Thymus (tissue), 11 donors: ENCODE measurements around the gene UBE2M. TPM values are rescaled to one million over a fixed set of nuclear protein-coding genes. Genes with fewer than 3 reads are reported as not detected.

ENCODE experiments used
- DNase-seq, 9 donors: peaks; one replicate each; pipeline ENCODE4 v3.0.0-alpha.2; 2013; ENCODE audit warnings: low spot score in 9 of 9, low read depth in 6 of 9, missing footprints in 1 of 9
- H3K27ac ChIP-seq, 2 donors: one replicate each; pipeline ENCODE4 v1.5.1; 2013; ENCODE audit warnings: control low read depth in 1 of 2, low read depth in 1 of 2, low read length in 1 of 2, mild to moderate bottlenecking in 1 of 2, moderate library complexity in 1 of 2
- H3K27me3 ChIP-seq, 2 donors: one replicate each; pipeline ENCODE4 v1.5.1; 2013; ENCODE audit warnings: low read length in 1 of 2; ENCODE audit not compliant: control insufficient read depth in 2 of 2, insufficient read depth in 1 of 2
- H3K36me3 ChIP-seq, 2 donors: one replicate each; pipeline ENCODE4 v1.5.1; 2013; ENCODE audit warnings: low read length in 1 of 2, mild to moderate bottlenecking in 1 of 2, moderate library complexity in 1 of 2; ENCODE audit not compliant: control insufficient read depth in 2 of 2, insufficient read depth in 2 of 2
- H3K4me1 ChIP-seq, 2 donors: one replicate each; pipeline ENCODE4 v1.5.1; 2013; ENCODE audit warnings: low read length in 2 of 2; ENCODE audit not compliant: control insufficient read depth in 2 of 2, insufficient read depth in 2 of 2
- H3K4me3 ChIP-seq, 2 donors: one replicate each; pipeline ENCODE4 v1.5.1; 2013; ENCODE audit warnings: low read length in 2 of 2, control low read depth in 1 of 2, mild to moderate bottlenecking in 1 of 2
- H3K9me3 ChIP-seq, 2 donors: one replicate each; pipeline ENCODE4 v1.5.1; 2013; ENCODE audit warnings: low read length in 1 of 2, mild to moderate bottlenecking in 1 of 2; ENCODE audit not compliant: control insufficient read depth in 2 of 2, insufficient read depth in 1 of 2
- WGBS: extraction: QIAGEN DNeasy Blood & Tissue Kit; methylation state at CpG from one replicate; pipeline ENCODE4 v1.1.7; 2013; 5-methylcytosine and 5-hydroxymethylcytosine counted together
- polyA plus RNA-seq: library from polyadenylated mRNA; stranded (reverse); fragments of 200-250 nt; gene quantifications from one replicate; pipeline ENCODE4 v1.2.3, GENCODE V29; 2013
- total RNA-seq: library from RNA; stranded (reverse); fragments of 120-200 nt; gene quantifications from one replicate; pipeline ENCODE4 v1.2.4, GENCODE V29; 2013
- donor health status: healthy.

UBE2M gene
- total and polyA plus RNA-seq, 2 donors, result 33.3 to 43.9 TPM

DNA sequence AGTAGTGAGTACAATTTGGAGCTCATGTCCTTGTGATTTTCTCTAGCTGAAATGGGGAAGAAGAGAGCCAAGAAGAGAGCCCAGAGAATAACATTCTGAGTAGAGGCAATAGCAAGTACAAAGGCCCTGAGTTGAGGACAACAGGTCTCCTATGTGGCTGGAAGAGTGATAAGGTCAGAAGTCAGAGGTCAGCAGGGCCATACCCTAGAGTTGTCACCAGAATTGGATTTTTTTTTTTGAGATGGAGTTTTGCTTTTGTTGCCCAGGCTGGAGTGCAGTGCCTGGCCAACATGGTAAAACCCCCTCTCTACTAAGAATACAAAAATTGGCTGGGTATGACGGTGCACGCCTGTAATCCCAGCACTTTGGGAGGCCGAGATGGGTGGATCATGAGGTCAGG lies 22.6 kb downstream of the UBE2M start:
- no peak for DNase-seq
- Histone ChIP-seq H3K27ac (no peak overlapping the region), H3K36me3 (no peaks in the 10 kb centered on the region), H3K27me3 (peaks cover 3 to 9% of the 10 kb centered on the region in 2 donors), H3K9me3 (peaks cover 0 to 3% of the 10 kb centered on the region in 2 donors), H3K4me1 (peaks cover 4 to 17% of the 10 kb centered on the region in 2 donors), H3K4me3 (no peak overlapping the region)
- WGBS, result 96% methylated on average over 3 of the region's 3 CpGs

DNA sequence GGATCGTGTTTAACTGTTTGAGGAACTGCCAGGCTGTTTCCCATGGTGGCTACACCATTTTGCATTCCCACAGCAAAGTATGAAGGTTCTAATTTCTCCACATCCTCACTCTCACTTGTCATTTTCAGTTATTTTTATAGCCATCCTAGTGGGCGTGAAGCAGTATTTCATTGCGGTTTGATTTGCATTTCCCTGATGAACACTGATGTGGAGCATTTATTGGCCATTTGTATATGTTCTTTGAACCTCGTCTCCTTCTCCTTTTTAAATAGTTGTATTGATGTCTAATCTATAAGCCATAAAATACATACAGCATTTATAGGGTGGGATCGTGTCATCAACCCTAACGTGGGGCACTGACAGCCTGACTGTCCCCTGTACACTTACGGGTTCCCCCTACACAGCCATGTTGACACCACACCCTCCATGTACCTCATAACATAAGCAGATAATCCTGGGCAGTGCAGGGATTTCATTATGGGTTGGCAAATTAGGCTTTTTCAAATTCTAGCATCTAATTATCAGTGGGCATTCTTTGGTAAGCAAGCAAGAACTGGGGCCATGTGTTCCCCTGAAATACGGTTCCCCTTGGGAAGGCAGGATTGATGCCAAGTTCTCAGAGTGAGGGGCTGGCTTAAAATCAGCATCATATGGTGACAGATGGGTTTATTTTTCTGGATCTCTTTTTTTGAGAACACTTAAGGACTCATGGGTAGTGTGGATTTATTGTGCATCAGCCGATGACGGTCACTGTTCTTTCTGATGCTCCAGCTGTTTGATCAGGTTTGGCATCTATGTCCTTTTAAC lies 27.2 kb downstream of the UBE2M start:
- 92% methylated on average over 10 of the region's 10 CpGs for WGBS
- Histone ChIP-seq H3K27me3 (no peaks in the 10 kb centered on the region), H3K9me3 (no peaks in the 10 kb centered on the region), H3K4me1 (no peaks in the 10 kb centered on the region), H3K36me3 (no peaks in the 10 kb centered on the region), H3K4me3 (no peak overlapping the region), H3K27ac (no peak overlapping the region)
- DNase-seq, result no peak

DNA sequence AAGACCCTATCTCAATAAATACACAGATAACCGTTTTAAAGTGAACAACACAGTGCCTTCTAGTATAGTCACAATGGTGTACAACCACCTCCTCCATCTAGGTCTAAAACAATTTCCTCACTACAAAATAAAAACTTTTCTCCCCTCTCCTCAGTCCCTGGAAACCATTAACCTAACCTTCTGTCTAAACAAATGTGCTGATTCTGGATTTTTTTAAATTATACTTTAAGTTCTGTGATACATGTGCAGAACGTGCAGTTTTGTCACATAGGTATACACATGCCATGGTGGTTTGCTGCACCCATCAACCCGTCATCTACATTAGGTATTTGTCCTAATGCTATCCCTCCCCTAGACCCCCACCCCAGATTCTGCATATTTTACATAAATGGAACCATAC lies 29.0 kb downstream of the UBE2M start:
- H3K27ac ChIP-seq, result no peak overlapping the region
- H3K4me1 ChIP-seq, result no peaks in the 10 kb centered on the region
- no peaks in the 10 kb centered on the region for H3K9me3 ChIP-seq
- H3K4me3 ChIP-seq, result no peak overlapping the region
- no peak for DNase-seq
- WGBS, result 96% methylated on average over 3 of the region's 3 CpGs
- no peaks in the 10 kb centered on the region for H3K27me3 ChIP-seq
- no peaks in the 10 kb centered on the region for H3K36me3 ChIP-seq

DNA sequence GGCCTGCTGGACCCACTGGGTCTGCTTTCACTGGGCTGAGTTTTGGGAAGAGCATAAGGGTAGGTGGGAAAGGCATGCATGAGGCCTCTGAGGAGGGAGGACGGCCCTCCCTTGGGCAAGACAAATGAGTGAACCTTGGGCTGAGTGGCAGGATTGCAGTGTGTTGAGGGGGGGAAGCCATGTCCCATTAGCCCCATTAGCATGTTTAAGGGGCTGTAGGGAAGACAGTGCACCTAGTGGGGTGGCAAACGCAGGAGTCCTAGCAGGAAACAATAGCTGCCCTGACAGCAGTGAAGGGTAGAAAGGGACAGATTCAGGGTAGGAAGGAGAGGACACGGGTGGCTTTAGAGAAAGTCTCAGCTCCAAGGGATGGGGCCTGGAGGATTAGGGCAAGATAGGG lies 35.7 kb downstream of the UBE2M start:
- H3K27me3 ChIP-seq, result no peaks in the 10 kb centered on the region
- H3K36me3 ChIP-seq, result no peaks in the 10 kb centered on the region
- H3K27ac ChIP-seq, result no peak overlapping the region
- DNase-seq, result no peak
- 98% methylated on average over 3 of the region's 3 CpGs for WGBS
- H3K4me1 ChIP-seq, result peaks cover 10 to 20% of the 10 kb centered on the region in 2 donors
- H3K9me3 ChIP-seq, result peaks cover 0 to 4% of the 10 kb centered on the region in 2 donors
- no peak overlapping the region for H3K4me3 ChIP-seq

DNA sequence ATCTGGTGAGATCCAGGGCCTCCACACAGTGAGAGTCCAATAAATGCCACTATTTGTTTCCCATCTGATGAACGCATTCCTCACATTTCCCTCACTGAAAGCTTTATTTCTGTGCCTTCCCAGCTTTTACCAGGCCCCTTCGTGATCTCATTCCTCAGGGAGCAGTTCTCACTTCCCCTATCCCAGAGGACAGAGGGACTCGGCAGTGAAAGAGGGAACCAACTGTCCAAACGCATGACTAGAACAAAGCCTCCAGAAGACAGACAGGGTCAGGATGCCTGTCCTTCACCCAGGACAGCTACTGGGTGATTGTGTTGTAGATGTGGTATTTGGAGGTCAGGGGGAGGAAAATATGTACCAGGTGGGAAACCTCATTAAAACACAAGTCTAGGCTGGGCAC lies 36.8 kb downstream of the UBE2M start:
- no peak for DNase-seq
- H3K27ac ChIP-seq, result no peak overlapping the region
- peaks cover 6 to 10% of the 10 kb centered on the region in 2 donors for H3K36me3 ChIP-seq
- H3K4me1 ChIP-seq, result peaks cover 10 to 20% of the 10 kb centered on the region in 2 donors
- WGBS, result 97% methylated on average over 4 of the region's 4 CpGs
- peaks cover 2 to 4% of the 10 kb centered on the region in 2 donors for H3K9me3 ChIP-seq
- H3K4me3 ChIP-seq, result no peak overlapping the region
- H3K27me3 ChIP-seq, result no peaks in the 10 kb centered on the region

DNA sequence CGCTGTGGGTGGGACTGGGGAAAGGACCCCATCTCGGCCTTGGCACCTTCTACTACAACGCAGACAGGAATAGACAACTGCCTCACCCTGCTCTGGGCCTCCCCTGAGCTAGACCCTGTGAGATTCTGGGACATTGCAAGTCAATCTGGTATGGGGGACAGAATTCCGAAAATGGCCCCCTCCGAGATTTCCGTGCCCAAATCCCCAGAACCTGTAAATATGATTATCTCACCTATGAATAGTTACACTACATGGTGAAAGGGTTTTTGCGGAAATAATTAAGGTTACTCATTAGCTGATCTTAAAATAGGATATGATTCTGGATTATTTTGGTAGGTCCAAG lies 38.2 kb downstream of the UBE2M start:
- Histone ChIP-seq H3K27me3 (no peaks in the 10 kb centered on the region), H3K9me3 (peaks cover 2 to 4% of the 10 kb centered on the region in 2 donors), H3K27ac (peak overlapping the region; percentile 96 to 97), H3K36me3 (peaks cover 18 to 21% of the 10 kb centered on the region in 2 donors), H3K4me3 (peak overlapping the region; percentile 62 to 69), H3K4me1 (peaks cover 10 to 22% of the 10 kb centered on the region in 2 donors)
- WGBS, result 19% methylated on average over 7 of the region's 7 CpGs
- no peak for DNase-seq

DNA sequence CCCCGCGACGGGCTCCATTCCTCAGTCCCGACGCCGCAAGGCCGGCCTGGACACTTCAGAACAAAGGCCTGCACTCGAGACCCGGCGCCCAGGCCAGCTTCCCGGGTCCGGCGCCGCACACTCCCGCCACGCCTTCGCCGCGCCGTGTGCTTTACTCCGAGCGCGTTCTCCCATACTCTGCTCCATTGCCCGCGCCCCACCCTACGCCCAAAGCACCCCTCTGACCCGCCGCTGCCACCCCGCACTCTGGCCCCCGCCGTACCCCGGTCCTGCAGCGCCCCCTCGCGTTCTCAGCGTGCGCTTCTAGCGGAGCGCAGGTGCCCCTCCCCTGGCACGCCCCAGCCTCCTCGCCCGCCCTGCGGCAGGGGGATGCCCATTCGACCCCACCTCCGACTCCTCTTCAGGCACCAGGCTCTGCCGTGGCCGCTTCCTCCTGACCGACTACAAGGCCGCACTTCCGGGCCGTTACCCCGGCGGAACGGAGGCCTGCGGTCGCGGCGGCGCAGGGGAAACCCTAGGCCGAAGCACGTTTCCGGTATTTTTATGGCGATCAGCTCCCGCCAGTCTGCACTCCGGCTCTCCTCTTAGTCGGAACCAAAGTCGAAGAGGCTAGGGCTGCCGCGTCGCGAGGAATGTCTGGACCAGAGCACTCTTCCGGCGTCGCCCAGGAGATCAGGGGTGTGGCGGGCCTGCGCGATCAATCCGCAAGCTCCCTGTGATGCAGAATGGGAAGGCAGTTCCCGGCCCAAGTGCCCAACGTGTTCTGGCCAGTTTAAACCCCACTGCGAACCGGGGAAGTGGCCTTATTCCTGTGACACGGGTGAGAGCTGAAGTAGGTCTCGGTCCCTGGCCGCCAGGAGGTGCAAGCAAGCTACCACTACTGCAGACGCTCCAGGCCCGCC lies 38.8 kb downstream of the UBE2M start, which contains the start of gene ZBTB45:
Gene ZBTB45, minus strand, starts transcription at position 456 of the 902 bp plus-strand sequence. CDS start 2,137 bp downstream, outside the sequence.
- under 1% methylated on average over 87 of the region's 87 CpGs for WGBS

DNA sequence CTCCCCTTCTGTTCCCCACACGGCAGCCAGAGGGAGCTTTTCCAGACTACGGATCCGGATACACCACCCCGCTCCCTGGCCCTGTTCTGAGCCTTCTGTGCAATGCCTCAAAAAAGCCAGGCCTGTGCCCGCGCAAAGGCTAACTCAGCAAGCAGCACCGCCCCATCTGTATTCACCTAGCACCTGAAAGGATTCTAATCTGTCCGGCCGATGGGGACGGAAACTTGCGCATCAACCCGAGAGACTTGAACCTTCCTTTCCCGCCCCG lies 39.4 kb downstream of the UBE2M start:
- peak in 4 of 9 donors; percentile 50 to 80 (median 60) for DNase-seq
- peaks cover 12 to 30% of the 10 kb centered on the region in 2 donors for H3K4me1 ChIP-seq

More for the DNA sequence above, 38.8 kb downstream of the UBE2M start, which contains the start of gene ZBTB45:
- peaks cover 2 to 4% of the 10 kb centered on the region in 2 donors for H3K9me3 ChIP-seq
- peaks cover 11 to 24% of the 10 kb centered on the region in 2 donors for H3K4me1 ChIP-seq
- H3K27me3 ChIP-seq, result no peaks in the 10 kb centered on the region
- H3K36me3 ChIP-seq, result peaks cover 18 to 21% of the 10 kb centered on the region in 2 donors
- H3K4me3 ChIP-seq, result peak within 1 kb of the TSS; percentile 62 to 69
- H3K27ac ChIP-seq, result peak within 1 kb of the TSS; percentile 96 to 97
- peak; percentile 71 to 94 (median 81) for DNase-seq

More for the DNA sequence above, 39.4 kb downstream of the UBE2M start:
- Histone ChIP-seq H3K9me3 (peaks cover 2 to 4% of the 10 kb centered on the region in 2 donors), H3K36me3 (peaks cover 18 to 21% of the 10 kb centered on the region in 2 donors), H3K4me3 (peak overlapping the region; percentile 62 to 69), H3K27ac (peak overlapping the region; percentile 96 to 97), H3K27me3 (no peaks in the 10 kb centered on the region)
- under 1% methylated on average over 14 of the region's 14 CpGs for WGBS
